Measurements from ENCODE around the gene ZNF425.

The ZNF425 gene

DNA sequence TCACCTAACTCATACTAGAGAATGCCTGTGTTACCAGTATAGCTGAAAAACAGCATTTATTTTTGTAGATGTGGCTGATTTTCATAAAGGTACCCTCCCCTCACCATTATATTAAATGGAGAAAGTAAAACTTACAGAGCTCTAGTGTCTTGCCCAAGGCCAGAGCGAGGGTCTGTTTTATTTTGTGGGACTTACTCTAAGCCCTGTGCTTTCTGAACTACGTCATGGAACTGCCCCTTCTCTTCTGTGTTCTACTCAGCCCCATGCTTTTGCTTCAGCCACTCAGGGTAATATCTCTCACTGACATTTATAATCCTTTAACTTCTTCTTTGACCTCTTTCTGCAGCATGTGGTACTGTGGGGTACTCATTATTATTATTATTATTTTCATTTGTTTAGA, 25.3 kb downstream of the ZNF425 start:
- Histone ChIP-seq H3K4me3 (replicated peaks; ENCODE audit: insufficient read depth, low read length) (no peak overlapping the region), H3K27me3 (ENCODE audit: insufficient read depth, poor library complexity, severe bottlenecking) (no peaks in the 10 kb centered on the region), H3K27ac (replicated peaks) (no peak overlapping the region)
- DNase-seq (ENCODE audit: low read depth in 1 of 2, low spot score in 1 of 2) = no peak
- TF ChIP-seq, protein P1, sequence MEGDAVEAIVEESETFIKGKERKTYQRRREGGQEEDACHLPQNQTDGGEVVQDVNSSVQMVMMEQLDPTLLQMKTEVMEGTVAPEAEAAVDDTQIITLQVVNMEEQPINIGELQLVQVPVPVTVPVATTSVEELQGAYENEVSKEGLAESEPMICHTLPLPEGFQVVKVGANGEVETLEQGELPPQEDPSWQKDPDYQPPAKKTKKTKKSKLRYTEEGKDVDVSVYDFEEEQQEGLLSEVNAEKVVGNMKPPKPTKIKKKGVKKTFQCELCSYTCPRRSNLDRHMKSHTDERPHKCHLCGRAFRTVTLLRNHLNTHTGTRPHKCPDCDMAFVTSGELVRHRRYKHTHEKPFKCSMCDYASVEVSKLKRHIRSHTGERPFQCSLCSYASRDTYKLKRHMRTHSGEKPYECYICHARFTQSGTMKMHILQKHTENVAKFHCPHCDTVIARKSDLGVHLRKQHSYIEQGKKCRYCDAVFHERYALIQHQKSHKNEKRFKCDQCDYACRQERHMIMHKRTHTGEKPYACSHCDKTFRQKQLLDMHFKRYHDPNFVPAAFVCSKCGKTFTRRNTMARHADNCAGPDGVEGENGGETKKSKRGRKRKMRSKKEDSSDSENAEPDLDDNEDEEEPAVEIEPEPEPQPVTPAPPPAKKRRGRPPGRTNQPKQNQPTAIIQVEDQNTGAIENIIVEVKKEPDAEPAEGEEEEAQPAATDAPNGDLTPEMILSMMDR (IDR thresholded peaks at IDR 0.05; ENCODE audit: insufficient read depth, low read length) = no peak
- TF ChIP-seq REST (IDR thresholded peaks at IDR 0.05; ENCODE audit: insufficient replicate concordance, low read depth) = no peak
- no peak for TF ChIP-seq GABPA (IDR thresholded peaks at IDR 0.05; ENCODE audit: low read depth)
- no peak for TF ChIP-seq SPI1 (IDR thresholded peaks at IDR 0.05; ENCODE audit: borderline replicate concordance, low read depth)
- TF ChIP-seq POLR2AphosphoS5 (IDR thresholded peaks at IDR 0.05; ENCODE audit: low read depth) = no peak

- H3K27me3 ChIP-seq (ENCODE audit: insufficient read depth, poor library complexity, severe bottlenecking) = no peaks in the 10 kb centered on the region
- no peak overlapping the region for H3K4me3 ChIP-seq (replicated peaks; ENCODE audit: insufficient read depth, low read length)
- H3K27ac ChIP-seq (replicated peaks) = no peak overlapping the region
- TF ChIP-seq REST (IDR thresholded peaks at IDR 0.05; ENCODE audit: insufficient replicate concordance, low read depth) = no peak
- TF ChIP-seq GABPA (IDR thresholded peaks at IDR 0.05; ENCODE audit: low read depth) = no peak
- TF ChIP-seq POLR2AphosphoS5 (IDR thresholded peaks at IDR 0.05; ENCODE audit: low read depth) = no peak
- no peak for TF ChIP-seq SPI1 (IDR thresholded peaks at IDR 0.05; ENCODE audit: borderline replicate concordance, low read depth)
- TF ChIP-seq, protein P1 (IDR thresholded peaks at IDR 0.05; ENCODE audit: insufficient read depth, low read length) = no peak
- no peak for DNase-seq (ENCODE audit: low read depth in 1 of 2, low spot score in 1 of 2)
Observed at GRCh38 chr7:149099058-149099457, 27.1 kb downstream of the ZNF425 start.

- TF ChIP-seq, protein P1 (IDR thresholded peaks at IDR 0.05; ENCODE audit: insufficient read depth, low read length) = no peak
- TF ChIP-seq POLR2AphosphoS5 (IDR thresholded peaks at IDR 0.05; ENCODE audit: low read depth) = no peak
- no peak for TF ChIP-seq REST (IDR thresholded peaks at IDR 0.05; ENCODE audit: insufficient replicate concordance, low read depth)
- TF ChIP-seq GABPA (IDR thresholded peaks at IDR 0.05; ENCODE audit: low read depth) = no peak
- TF ChIP-seq SPI1 (IDR thresholded peaks at IDR 0.05; ENCODE audit: borderline replicate concordance, low read depth) = no peak
- no peak overlapping the region for H3K27ac ChIP-seq (replicated peaks)
- no peak for DNase-seq (ENCODE audit: low read depth in 1 of 2, low spot score in 1 of 2)
- H3K4me3 ChIP-seq (replicated peaks; ENCODE audit: insufficient read depth, low read length) = no peak overlapping the region
- no peaks in the 10 kb centered on the region for H3K27me3 ChIP-seq (ENCODE audit: insufficient read depth, poor library complexity, severe bottlenecking)
Observed at GRCh38 chr7:149097088-149097487, 29.0 kb downstream of the ZNF425 start.
